GM19043 (cell line): ENCODE measurements around the gene SMIM12.

Experiments used
- ATAC-seq: cut with Tn5 transposase; IDR thresholded peaks from one replicate; pipeline ENCODE4 v1.9.1; 2021; ENCODE audit warnings: low read depth; ENCODE audit not compliant: unreplicated experiment

SMIM12 gene

GRCh38 chr1:34808051-34808810 is 51.3 kb downstream of the SMIM12 start:
- no peak for ATAC-seq

DNA sequence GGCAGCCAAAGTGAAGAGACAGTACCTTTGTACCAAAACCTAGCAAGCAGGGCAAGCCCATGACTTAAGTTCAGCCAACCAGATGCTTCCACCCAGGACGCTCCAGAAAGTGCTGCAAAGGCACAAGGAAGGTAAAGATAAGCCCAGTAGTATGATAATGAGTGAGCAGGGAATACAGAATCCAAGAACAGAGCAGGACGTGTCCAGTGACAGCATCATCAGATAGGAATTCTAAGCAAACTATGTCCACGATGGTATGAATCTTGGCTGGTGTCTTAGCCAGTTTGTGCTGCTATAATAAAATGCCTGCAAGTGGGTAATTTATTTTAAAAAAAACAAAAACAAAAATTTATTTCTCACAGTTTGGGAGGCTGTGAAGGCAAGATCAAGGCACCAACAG is 53.2 kb downstream of the SMIM12 start:
- no peak for ATAC-seq

DNA sequence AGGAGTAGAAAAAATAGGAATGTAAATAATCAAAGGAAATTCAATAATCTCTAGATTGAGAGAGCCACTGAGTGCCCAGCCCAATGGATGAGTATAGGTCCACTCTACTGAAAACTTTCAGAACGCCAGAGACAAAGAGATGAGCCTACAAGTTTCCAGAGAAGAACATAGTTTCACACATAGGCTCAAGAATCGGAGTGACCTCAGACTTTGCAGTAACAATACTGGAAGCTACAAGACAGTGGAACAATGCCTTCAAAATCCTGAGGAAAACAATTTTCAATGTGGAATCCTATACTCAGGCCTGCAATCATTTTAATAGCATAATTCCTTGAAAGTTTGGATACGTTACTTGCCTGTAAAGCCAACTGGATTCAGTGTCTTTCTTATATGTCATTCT is 55.8 kb downstream of the SMIM12 start:
- no peak for ATAC-seq
